ENCODE data around the gene PPRC1. TPM values are rescaled to one million over a fixed set of nuclear protein-coding genes. Genes with fewer than 3 reads are reported as not detected.

PPRC1 gene
- total RNA-seq, 1 experiment from 2014 or later = 87.9 TPM

GRCh38 chr10:102109166-102110116, 23.4 kb upstream of the PPRC1 start:
- ChIA-PET CTCF (interaction anchor here (0.5 kb wide), 1 partner anchor 16 kb away, joined by 8 read pairs; no protein-coding TSS in a partner anchor), POLR2A (no interaction called here)
- intact Hi-C loops (cut with micrococcal nuclease; ENCODE audit: unreplicated experiment) = no loop called here
- TF ChIP-seq, protein P1, sequence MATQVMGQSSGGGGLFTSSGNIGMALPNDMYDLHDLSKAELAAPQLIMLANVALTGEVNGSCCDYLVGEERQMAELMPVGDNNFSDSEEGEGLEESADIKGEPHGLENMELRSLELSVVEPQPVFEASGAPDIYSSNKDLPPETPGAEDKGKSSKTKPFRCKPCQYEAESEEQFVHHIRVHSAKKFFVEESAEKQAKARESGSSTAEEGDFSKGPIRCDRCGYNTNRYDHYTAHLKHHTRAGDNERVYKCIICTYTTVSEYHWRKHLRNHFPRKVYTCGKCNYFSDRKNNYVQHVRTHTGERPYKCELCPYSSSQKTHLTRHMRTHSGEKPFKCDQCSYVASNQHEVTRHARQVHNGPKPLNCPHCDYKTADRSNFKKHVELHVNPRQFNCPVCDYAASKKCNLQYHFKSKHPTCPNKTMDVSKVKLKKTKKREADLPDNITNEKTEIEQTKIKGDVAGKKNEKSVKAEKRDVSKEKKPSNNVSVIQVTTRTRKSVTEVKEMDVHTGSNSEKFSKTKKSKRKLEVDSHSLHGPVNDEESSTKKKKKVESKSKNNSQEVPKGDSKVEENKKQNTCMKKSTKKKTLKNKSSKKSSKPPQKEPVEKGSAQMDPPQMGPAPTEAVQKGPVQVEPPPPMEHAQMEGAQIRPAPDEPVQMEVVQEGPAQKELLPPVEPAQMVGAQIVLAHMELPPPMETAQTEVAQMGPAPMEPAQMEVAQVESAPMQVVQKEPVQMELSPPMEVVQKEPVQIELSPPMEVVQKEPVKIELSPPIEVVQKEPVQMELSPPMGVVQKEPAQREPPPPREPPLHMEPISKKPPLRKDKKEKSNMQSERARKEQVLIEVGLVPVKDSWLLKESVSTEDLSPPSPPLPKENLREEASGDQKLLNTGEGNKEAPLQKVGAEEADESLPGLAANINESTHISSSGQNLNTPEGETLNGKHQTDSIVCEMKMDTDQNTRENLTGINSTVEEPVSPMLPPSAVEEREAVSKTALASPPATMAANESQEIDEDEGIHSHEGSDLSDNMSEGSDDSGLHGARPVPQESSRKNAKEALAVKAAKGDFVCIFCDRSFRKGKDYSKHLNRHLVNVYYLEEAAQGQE (IDR thresholded peaks at IDR 0.05; ENCODE audit: insufficient read depth in 1 of 2, low read depth in 2 of 2, low read length in 1 of 2) = no peak
- TF ChIP-seq POLR2AphosphoS5 (IDR thresholded peaks at IDR 0.05; ENCODE audit: low read depth, low read length) (no peak), TCF7L2 (IDR thresholded peaks at IDR 0.05; ENCODE audit: low read depth, low read length) (no peak), CTCF (IDR thresholded peaks at IDR 0.05) (no peak), SIN3A (IDR thresholded peaks at IDR 0.05; ENCODE audit: borderline replicate concordance, insufficient read depth, low read depth, low read length) (no peak)
- DNase-seq (ENCODE audit: low read depth, low spot score) (no peak), ATAC-seq (no peak)
- H3K4me1 ChIP-seq (ENCODE audit: control insufficient read depth, insufficient read depth, low read length) = peaks cover 20% of the 10 kb centered on the region
- H3K27ac ChIP-seq (ENCODE audit: low read length) = no peak overlapping the region
- in situ Hi-C loops (cut with HindIII; ENCODE audit: low pct_unique_long_range_greater_than_20kb, low sequenced_read_pairs) = no loop called here
- H3K36me3 ChIP-seq (ENCODE audit: control insufficient read depth, insufficient read depth, low read length) = peaks cover 31% of the 10 kb centered on the region
- H3K4me3 ChIP-seq (ENCODE audit: low read depth in 2 of 2, low read length in 2 of 2) = no peak overlapping the region
- no peaks in the 10 kb centered on the region for H3K27me3 ChIP-seq (ENCODE audit: control insufficient read depth, insufficient read depth, low read length)
- H3K9me3 ChIP-seq (ENCODE audit: control insufficient read depth, insufficient read depth, low read depth, low read length) = no peaks in the 10 kb centered on the region
- no TSS peak for BruUV-seq (replicated peaks)

GRCh38 chr10:102111276-102111675, 21.6 kb upstream of the PPRC1 start:
- peaks cover 31% of the 10 kb centered on the region for H3K36me3 ChIP-seq (ENCODE audit: control insufficient read depth, insufficient read depth, low read length)
- in situ Hi-C loops (cut with HindIII; ENCODE audit: low pct_unique_long_range_greater_than_20kb, low sequenced_read_pairs) = no loop called here

More at GRCh38 chr10:102111276-102111675, 21.6 kb upstream of the PPRC1 start:
- POLR2A ChIA-PET = interaction anchor here (0.5 kb wide), 1 partner anchor 1078 kb away, joined by 10 read pairs; no protein-coding TSS in a partner anchor
- Histone ChIP-seq H3K4me1 (ENCODE audit: control insufficient read depth, insufficient read depth, low read length) (peaks cover 33% of the 10 kb centered on the region), H3K27ac (ENCODE audit: low read length) (no peak overlapping the region), H3K27me3 (ENCODE audit: control insufficient read depth, insufficient read depth, low read length) (no peaks in the 10 kb centered on the region), H3K9me3 (ENCODE audit: control insufficient read depth, insufficient read depth, low read depth, low read length) (no peaks in the 10 kb centered on the region), H3K4me3 (ENCODE audit: low read depth in 2 of 2, low read length in 2 of 2) (no peak overlapping the region)
- intact Hi-C loops (cut with micrococcal nuclease; ENCODE audit: unreplicated experiment) = no loop called here
- BruUV-seq (replicated peaks) = no TSS peak
- ATAC-seq = no peak
- CTCF ChIA-PET = no interaction called here
- DNase-seq (ENCODE audit: low read depth, low spot score) = no peak
- TF ChIP-seq, protein P1 (IDR thresholded peaks at IDR 0.05; ENCODE audit: insufficient read depth in 1 of 2, low read depth in 2 of 2, low read length in 1 of 2) = no peak
- TF ChIP-seq SIN3A (IDR thresholded peaks at IDR 0.05; ENCODE audit: borderline replicate concordance, insufficient read depth, low read depth, low read length) = no peak
- TF ChIP-seq TCF7L2 (IDR thresholded peaks at IDR 0.05; ENCODE audit: low read depth, low read length) = no peak
- TF ChIP-seq POLR2AphosphoS5 (IDR thresholded peaks at IDR 0.05; ENCODE audit: low read depth, low read length) = no peak
- no peak for TF ChIP-seq CTCF (IDR thresholded peaks at IDR 0.05)
